ENCODE results near the gene GRIN3B. TPM values are rescaled to one million over a fixed set of nuclear protein-coding genes. Genes with fewer than 3 reads are reported as not detected.

Gene GRIN3B
- polyA plus RNA-seq, 1 experiment, result 0.38 TPM

GRCh38 chr19:958967-959855 is 41.0 kb upstream of the GRIN3B start:
- Histone ChIP-seq H3K4me3 (ENCODE audit: low read depth, low read length) (no peak overlapping the region), H3K27me3 (ENCODE audit: control insufficient read depth, insufficient read depth, low read length) (no peaks in the 10 kb centered on the region), H3K27ac (ENCODE audit: low read depth, low read length) (no peak overlapping the region), H3K9me3 (ENCODE audit: control insufficient read depth, insufficient read depth, low read length) (peaks cover 6% of the 10 kb centered on the region)
- DNase-seq (ENCODE audit: low read depth, low spot score), result no peak
- CTCF ChIA-PET, result no interaction called here
- POLR2A ChIA-PET, result no interaction called here
- TF ChIP-seq CTCF (IDR thresholded peaks at IDR 0.05; ENCODE audit: low read depth, low read length), result no peak

- Histone ChIP-seq H3K4me3 (ENCODE audit: low read depth, low read length) (no peak overlapping the region), H3K9me3 (ENCODE audit: control insufficient read depth, insufficient read depth, low read length) (peaks cover 14% of the 10 kb centered on the region), H3K27ac (ENCODE audit: low read depth, low read length) (no peak overlapping the region), H3K27me3 (ENCODE audit: control insufficient read depth, insufficient read depth, low read length) (no peaks in the 10 kb centered on the region)
- CTCF ChIA-PET, result no interaction called here
- TF ChIP-seq CTCF (IDR thresholded peaks at IDR 0.05; ENCODE audit: low read depth, low read length), result no peak
- POLR2A ChIA-PET, result no interaction called here
- DNase-seq (ENCODE audit: low read depth, low spot score), result no peak
These were observed 40.2 kb upstream of the GRIN3B start for GRCh38 chr19:960020-960419.

- TF ChIP-seq CTCF (IDR thresholded peaks at IDR 0.05; ENCODE audit: low read depth, low read length), result no peak
- H3K4me3 ChIP-seq (ENCODE audit: low read depth, low read length), result no peak overlapping the region
- no peaks in the 10 kb centered on the region for H3K27me3 ChIP-seq (ENCODE audit: control insufficient read depth, insufficient read depth, low read length)
- CTCF ChIA-PET, result no interaction called here
- DNase-seq (ENCODE audit: low read depth, low spot score), result no peak
- peaks cover 14% of the 10 kb centered on the region for H3K9me3 ChIP-seq (ENCODE audit: control insufficient read depth, insufficient read depth, low read length)
- POLR2A ChIA-PET, result no interaction called here
- H3K27ac ChIP-seq (ENCODE audit: low read depth, low read length), result no peak overlapping the region
These were observed 39.6 kb upstream of the GRIN3B start for GRCh38 chr19:960601-960938.

GRCh38 chr19:961866-962620 is 38.2 kb upstream of the GRIN3B start:
- CTCF ChIA-PET, result no interaction called here
- H3K4me3 ChIP-seq (ENCODE audit: low read depth, low read length), result no peak overlapping the region
- POLR2A ChIA-PET, result interaction anchor here (0.6 to 1.4 kb wide), 6 partner anchors 8 to 385 kb away, joined by 4 to 9 read pairs (median 4); partner anchors contain the start of gene CIRBP
- no peak overlapping the region for H3K27ac ChIP-seq (ENCODE audit: low read depth, low read length)
- H3K27me3 ChIP-seq (ENCODE audit: control insufficient read depth, insufficient read depth, low read length), result no peaks in the 10 kb centered on the region
- no peak for TF ChIP-seq CTCF (IDR thresholded peaks at IDR 0.05; ENCODE audit: low read depth, low read length)
- DNase-seq (ENCODE audit: low read depth, low spot score), result no peak
- H3K9me3 ChIP-seq (ENCODE audit: control insufficient read depth, insufficient read depth, low read length), result peaks cover 19% of the 10 kb centered on the region

All from AG04450 (cell line).